ENCODE measurements around the gene IMMP2L.

Gene IMMP2L

GRCh38 chr7:111242141-111242755 is 320.0 kb downstream of the IMMP2L start:
- no peak overlapping the region for H3K4me3 ChIP-seq (ENCODE audit: low read depth, low read length)
- TF ChIP-seq, protein P1, sequence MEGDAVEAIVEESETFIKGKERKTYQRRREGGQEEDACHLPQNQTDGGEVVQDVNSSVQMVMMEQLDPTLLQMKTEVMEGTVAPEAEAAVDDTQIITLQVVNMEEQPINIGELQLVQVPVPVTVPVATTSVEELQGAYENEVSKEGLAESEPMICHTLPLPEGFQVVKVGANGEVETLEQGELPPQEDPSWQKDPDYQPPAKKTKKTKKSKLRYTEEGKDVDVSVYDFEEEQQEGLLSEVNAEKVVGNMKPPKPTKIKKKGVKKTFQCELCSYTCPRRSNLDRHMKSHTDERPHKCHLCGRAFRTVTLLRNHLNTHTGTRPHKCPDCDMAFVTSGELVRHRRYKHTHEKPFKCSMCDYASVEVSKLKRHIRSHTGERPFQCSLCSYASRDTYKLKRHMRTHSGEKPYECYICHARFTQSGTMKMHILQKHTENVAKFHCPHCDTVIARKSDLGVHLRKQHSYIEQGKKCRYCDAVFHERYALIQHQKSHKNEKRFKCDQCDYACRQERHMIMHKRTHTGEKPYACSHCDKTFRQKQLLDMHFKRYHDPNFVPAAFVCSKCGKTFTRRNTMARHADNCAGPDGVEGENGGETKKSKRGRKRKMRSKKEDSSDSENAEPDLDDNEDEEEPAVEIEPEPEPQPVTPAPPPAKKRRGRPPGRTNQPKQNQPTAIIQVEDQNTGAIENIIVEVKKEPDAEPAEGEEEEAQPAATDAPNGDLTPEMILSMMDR (IDR thresholded peaks at IDR 0.05; ENCODE audit: insufficient read depth, low read depth, low read length, missing control alignments), result no peak
- no peak for DNase-seq (ENCODE audit: low read depth)

GRCh38 chr7:111240371-111240770 is 321.9 kb downstream of the IMMP2L start:
- TF ChIP-seq, protein P1 (IDR thresholded peaks at IDR 0.05; ENCODE audit: insufficient read depth, low read depth, low read length, missing control alignments), result no peak

GRCh38 chr7:111239437-111239836 is 322.9 kb downstream of the IMMP2L start:
- TF ChIP-seq, protein P1 (IDR thresholded peaks at IDR 0.05; ENCODE audit: insufficient read depth, low read depth, low read length, missing control alignments), result no peak
- no peak for DNase-seq (ENCODE audit: low read depth)
- no peak overlapping the region for H3K4me3 ChIP-seq (ENCODE audit: low read depth, low read length)

More at GRCh38 chr7:111240371-111240770, 321.9 kb downstream of the IMMP2L start:
- no peak for DNase-seq (ENCODE audit: low read depth)
- H3K4me3 ChIP-seq (ENCODE audit: low read depth, low read length), result no peak overlapping the region

DNA sequence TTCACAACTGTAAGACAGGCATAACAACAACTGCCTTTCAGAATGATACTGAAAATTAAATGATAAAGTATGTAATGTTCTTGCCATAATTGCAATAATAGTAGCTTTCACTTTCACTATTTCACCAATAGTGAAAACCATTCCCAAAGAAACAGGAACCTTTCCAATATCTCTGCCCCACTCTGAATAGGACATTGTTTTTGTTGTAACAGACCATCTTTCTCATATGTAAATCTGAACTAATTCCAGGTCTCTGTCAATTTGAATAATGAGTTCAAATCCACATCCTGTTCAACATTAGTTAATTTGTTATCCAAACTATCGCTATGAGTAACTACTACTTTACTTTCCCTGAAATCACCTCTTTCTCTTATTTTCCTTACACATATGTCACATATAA is 323.4 kb downstream of the IMMP2L start:
- TF ChIP-seq, protein P1 (IDR thresholded peaks at IDR 0.05; ENCODE audit: insufficient read depth, low read depth, low read length, missing control alignments), result no peak
- no peak for DNase-seq (ENCODE audit: low read depth)

GRCh38 chr7:111235709-111236108 is 326.6 kb downstream of the IMMP2L start:
- H3K4me3 ChIP-seq (ENCODE audit: low read depth, low read length), result no peak overlapping the region
- TF ChIP-seq, protein P1 (IDR thresholded peaks at IDR 0.05; ENCODE audit: insufficient read depth, low read depth, low read length, missing control alignments), result no peak
- DNase-seq (ENCODE audit: low read depth), result no peak

More for the DNA sequence above, 323.4 kb downstream of the IMMP2L start:
- no peak overlapping the region for H3K4me3 ChIP-seq (ENCODE audit: low read depth, low read length)

GRCh38 chr7:111232249-111233084 is 329.8 kb downstream of the IMMP2L start:
- H3K4me3 ChIP-seq (ENCODE audit: low read depth, low read length), result no peak overlapping the region
- TF ChIP-seq, protein P1 (IDR thresholded peaks at IDR 0.05; ENCODE audit: insufficient read depth, low read depth, low read length, missing control alignments), result no peak
- DNase-seq (ENCODE audit: low read depth), result no peak
